Adrenal gland (tissue), 5 donors: Measurements from ENCODE around the gene SCG5.

ENCODE experiments used
- POLR2A ChIP-seq, 2 donors: fragments of 450-650 bp; IDR thresholded peaks; one replicate each; pipeline ENCODE4 v1.6.1; 2017; ENCODE audit warnings: antibody characterized with exemption in 2 of 2, mild to moderate bottlenecking in 2 of 2, moderate library complexity in 1 of 2
- TF ChIP-seq, protein P1 (sequence below), 6 experiments: fragments of 450-650 bp in 4 of 6; fragments of 200-600 bp in 2 of 6; sonication (generic) in 1 of 6; IDR thresholded peaks; 1 replicate in 5 of 6; 2 replicates in 1 of 6; pipeline versions ENCODE4 v1.5.1 to v1.8.0; 2016 to 2021; ENCODE audit warnings: antibody characterized with exemption in 6 of 6, mild to moderate bottlenecking in 2 of 6, moderate library complexity in 1 of 6
- donor health status: DM: no; HTN: no; CAD: no.

DNA sequence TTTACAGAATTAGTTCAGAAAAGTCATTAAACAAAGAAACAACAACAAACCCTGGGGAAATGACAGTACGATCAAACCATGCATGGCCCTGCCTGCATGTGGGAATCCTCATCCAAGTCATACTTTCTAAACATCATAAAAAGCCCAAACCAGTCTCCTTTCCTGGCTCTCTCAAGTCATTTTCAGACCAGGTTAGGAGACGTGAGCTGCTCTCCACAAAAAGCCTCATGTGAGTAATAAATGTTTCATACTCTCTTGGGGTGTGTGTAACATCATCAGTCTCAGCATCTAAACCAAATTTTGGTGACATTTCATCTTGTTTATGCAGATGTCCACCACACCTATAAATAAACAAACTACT is 95.2 kb downstream of the SCG5 start:
- TF ChIP-seq, protein P1, sequence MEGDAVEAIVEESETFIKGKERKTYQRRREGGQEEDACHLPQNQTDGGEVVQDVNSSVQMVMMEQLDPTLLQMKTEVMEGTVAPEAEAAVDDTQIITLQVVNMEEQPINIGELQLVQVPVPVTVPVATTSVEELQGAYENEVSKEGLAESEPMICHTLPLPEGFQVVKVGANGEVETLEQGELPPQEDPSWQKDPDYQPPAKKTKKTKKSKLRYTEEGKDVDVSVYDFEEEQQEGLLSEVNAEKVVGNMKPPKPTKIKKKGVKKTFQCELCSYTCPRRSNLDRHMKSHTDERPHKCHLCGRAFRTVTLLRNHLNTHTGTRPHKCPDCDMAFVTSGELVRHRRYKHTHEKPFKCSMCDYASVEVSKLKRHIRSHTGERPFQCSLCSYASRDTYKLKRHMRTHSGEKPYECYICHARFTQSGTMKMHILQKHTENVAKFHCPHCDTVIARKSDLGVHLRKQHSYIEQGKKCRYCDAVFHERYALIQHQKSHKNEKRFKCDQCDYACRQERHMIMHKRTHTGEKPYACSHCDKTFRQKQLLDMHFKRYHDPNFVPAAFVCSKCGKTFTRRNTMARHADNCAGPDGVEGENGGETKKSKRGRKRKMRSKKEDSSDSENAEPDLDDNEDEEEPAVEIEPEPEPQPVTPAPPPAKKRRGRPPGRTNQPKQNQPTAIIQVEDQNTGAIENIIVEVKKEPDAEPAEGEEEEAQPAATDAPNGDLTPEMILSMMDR (IDR thresholded peaks at IDR 0.05): no peak
- TF ChIP-seq POLR2A (IDR thresholded peaks at IDR 0.05): no peak
